Ramos (cell line): ENCODE measurements around the gene DDX27.
"Not testable (repeated sequence)": the region's sequence is repeated elsewhere in the genome, so short reads cannot be mapped to it uniquely, and the experiment has no call there.

ENCODE experiments used
- in situ Hi-C: fragments of 300-500 bp; cut with MboI; formaldehyde crosslinking; loops from one replicate; pipeline ENCODE4 v1.14.3; 2022; ENCODE audit warnings: low sequenced_read_pairs; ENCODE audit not compliant: unreplicated experiment

Gene DDX27, protein sequence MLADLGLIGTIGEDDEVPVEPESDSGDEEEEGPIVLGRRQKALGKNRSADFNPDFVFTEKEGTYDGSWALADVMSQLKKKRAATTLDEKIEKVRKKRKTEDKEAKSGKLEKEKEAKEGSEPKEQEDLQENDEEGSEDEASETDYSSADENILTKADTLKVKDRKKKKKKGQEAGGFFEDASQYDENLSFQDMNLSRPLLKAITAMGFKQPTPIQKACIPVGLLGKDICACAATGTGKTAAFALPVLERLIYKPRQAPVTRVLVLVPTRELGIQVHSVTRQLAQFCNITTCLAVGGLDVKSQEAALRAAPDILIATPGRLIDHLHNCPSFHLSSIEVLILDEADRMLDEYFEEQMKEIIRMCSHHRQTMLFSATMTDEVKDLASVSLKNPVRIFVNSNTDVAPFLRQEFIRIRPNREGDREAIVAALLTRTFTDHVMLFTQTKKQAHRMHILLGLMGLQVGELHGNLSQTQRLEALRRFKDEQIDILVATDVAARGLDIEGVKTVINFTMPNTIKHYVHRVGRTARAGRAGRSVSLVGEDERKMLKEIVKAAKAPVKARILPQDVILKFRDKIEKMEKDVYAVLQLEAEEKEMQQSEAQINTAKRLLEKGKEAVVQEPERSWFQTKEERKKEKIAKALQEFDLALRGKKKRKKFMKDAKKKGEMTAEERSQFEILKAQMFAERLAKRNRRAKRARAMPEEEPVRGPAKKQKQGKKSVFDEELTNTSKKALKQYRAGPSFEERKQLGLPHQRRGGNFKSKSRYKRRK

DNA sequence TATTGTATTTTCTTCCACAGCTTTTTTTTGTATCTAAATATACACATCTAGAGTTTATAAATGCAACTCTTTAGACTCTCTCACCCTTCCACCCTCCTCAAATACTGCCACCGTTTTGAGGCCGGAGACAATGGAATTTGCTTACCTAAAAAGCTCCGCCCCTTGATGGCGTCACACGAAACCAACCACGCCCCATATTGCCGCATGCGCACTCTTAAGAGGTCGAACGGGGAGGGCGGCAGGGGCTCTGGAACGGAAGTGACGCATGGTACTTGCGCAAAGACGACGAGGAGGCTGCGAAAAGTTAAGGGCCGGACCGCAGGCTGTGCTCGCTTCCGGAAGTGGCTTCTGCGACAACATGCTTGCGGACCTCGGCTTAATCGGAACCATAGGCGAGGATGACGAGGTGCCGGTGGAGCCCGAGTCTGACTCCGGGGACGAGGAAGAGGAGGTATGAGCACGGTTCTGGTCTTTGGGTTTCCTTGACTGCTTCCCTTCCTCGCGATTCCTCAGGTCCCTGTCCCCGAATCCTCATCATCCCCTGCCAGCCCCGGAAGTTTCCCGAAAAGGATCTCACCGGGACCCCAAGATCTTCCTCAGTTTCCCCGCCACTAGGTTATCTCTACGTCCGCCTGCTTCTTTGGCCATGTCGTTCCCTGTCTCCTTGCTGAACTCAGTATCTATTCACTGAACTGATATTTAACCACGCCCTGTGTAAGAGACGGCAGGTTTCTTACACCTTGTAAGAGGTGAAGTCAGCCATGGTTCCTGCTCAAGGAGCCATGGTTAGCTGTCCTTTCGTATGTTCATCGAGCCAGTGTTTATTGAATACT lies at the start of gene DDX27:
TSS of gene DDX27 (plus strand) at position 326 of the 833 bp plus-strand sequence. CDS start at position 359, 33 bp downstream.
- in situ Hi-C loops, result no loop called here

DNA sequence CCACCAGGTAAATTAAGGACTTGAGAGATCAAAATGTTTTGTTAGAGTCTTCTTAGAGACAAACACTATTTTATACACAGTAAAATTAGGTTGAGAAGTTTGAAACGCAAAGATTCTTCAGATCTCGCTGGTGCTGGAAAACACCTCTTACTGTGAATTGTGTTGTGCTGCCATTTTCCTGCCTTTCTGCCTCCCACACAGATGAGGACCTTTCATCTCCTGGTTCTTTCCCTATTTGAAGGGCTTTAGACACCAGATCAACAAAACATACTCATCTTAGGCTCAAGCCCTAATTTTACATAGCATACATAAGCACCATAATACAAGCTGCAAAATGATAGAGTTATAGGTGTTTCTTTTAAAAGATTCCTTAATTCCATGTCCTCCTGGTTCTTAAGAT lies 49.7 kb upstream of the DDX27 start:
- in situ Hi-C loops, result no loop called here

DNA sequence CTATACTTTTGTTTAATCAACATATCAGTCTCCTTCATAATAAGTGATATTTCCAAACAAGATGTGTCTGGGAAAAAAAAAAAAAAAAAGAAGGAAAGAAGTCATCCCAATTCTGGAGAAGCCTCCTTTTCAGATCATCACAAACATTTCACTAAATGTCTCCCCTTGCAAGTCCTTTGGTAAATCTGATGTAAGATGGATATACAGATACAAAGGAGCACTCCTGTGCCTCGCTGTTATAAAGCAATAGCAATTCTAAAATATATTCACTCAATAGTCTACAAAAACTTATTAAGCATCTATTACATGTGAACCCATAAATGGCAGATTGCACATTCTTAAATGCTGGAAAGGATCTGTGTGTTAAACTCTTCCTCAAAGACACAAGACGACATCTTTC lies 48.5 kb upstream of the DDX27 start:
- in situ Hi-C loops, result no loop called here

DNA sequence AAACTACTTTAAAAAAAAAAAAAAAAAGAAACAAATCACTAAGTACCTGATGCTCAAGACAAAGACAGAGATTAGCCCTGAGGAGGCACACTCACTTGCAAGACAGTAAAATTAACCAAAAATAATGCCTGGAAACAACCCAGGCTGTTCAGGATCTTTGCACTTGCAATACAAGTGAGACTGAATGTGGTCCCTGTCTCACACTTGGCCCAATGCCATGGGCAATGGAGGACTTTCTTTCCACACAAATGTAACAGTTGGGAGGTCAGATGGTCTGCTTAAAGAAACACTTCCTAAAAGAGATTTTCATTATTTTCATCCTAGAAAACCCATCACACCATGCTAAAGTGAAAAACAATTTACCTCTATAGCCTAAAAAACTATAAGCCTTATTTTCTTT lies 47.3 kb upstream of the DDX27 start:
- in situ Hi-C loops, result no loop called here

GRCh38 chr20:49172413-49172812 lies 46.8 kb upstream of the DDX27 start:
- in situ Hi-C loops, result no loop called here

GRCh38 chr20:49174183-49174582 lies 45.0 kb upstream of the DDX27 start:
- in situ Hi-C loops, result no loop called here

DNA sequence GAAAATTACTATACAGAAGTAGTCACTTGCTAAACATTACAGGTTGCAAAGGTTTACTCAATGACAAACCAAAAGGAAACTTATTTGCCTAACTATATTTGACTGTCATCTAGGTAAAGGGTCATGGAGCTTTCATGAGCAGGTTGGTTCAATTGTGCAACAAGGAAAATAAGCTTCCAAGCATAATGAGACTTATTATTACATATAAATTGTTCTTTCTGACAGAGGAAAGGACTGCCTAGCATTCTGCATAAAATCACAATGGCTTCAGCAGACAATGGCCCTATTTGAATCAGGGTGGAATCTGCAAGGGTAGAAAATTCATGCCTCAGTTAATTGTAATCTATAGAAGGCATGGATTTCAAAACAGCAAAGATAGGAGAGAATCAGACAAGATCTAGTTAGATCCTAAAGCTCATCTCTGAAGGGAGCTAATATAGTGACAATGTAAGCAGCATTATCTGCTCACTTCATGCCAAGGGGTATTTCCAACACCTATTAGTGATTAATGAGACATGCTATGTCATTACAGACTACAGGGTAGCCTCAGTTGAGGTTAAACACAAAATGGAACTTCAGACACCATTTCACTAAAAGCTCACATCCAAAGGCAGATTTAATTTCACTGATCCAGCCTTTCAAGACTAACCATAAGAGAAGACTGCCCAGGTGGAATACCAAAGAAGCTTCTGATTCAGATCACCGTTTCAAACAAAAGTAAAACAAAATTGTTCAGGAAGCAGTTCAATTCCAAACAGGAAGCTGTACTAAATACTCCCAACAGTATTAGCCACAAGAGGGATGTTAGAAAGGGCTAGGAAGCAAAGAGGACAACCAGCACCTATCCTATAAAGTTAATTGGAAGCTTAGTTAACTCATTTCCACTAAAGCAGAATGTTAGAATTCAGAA lies 39.6 kb upstream of the DDX27 start:
- in situ Hi-C loops, result no loop called here

GRCh38 chr20:49181265-49181877 lies 37.8 kb upstream of the DDX27 start:
- in situ Hi-C loops, result no loop called here

DNA sequence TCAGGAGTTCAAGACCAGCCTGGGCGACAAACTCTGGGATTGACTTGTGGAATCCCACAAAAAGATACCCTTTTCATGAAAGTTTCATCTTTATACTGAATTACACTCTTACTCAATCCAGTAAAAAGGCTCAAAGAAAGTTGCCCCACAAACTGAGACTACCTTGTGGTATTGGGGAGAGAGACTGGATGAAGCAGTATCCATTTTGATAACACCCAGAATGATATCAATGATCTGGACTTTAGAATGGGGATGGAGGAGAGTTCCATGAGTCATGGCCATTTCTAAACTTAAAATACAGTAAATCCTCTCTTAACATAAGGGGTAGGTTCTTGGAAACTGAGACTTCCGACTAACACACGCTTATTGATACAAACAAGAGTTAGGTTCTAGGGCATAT lies 35.8 kb upstream of the DDX27 start:
- in situ Hi-C loops, result no loop called here

DNA sequence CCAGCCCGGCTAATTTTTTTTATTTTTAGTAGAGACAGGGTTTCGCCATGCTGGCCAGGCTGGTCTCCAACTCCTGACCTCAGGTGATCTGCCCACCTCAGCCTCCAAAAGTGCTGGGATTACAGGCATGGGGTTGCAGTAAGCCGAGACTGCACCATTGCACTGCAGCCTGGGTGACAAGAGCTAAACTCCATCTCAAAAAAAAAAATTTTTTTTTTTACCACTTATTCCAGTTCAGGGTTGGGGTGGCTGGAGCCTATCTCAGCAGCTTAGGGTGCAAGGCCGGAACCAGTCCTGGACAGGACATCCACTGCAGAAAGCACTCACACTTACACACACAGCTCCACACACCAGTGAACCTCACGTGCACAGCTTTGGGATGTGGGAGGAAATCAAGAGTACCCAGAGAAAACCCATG lies 35.1 kb upstream of the DDX27 start:
- in situ Hi-C loops, result not testable (repeated sequence)

- in situ Hi-C loops, result no loop called here
Observed at GRCh38 chr20:49184691-49185070, 34.5 kb upstream of the DDX27 start.

DNA sequence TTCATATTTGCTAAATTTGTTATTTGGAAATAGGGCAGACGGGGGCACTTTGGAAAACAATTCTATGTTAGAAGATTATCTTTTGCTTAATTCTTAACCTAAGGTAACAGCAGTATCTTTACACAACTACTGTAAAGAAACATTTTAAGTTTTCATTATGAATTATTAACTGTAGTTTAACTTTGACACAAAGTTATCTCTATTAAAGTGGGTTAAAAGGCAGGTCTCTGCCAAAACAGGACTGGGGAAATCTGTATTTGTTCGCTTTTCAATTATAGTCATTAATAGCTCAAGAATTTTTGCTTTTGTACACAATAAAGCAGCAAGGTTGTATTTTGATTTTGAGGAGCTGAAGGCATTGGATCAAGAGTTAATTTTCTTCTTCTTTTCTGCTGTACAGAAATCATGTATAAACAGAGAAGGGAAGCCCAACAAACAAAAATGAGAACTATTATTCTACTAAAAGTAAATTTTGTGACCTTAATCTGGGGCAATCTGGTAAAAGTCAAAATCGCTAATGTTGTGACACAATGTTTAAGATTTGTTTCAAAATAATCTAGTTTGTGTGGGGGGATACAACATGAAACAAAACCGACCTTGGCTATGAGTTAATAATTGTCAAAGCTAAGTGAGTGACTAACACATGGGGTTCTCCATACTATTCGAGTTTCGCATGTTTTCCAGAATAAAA lies 34.0 kb upstream of the DDX27 start:
- in situ Hi-C loops, result no loop called here

- in situ Hi-C loops, result no loop called here
Observed at GRCh38 chr20:49186535-49187329, 32.5 kb upstream of the DDX27 start.

DNA sequence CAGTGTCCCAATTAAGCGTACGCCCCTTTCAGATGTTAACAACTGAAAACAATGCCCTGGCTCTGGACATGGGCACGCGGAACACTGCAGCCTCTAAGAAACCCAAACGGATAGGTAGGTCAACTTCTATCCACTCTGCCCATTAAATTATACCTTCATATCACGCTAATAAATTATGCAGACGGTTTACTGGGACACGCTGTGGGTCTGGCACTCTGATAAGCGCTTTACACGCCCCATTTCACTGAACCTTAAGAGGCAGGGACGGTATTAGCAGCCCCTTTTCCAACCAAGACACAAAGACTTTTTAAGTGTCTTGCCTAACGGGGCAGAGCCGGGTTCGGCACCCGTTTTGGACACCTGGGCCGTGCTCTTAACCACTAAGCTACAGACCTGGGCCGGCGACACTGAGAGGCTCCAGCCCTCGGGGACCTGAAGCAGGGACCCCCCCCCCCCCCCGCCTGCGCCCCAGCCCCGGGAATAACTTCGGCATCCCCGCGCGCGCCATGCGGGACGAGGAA lies 31.8 kb upstream of the DDX27 start:
- in situ Hi-C loops, result no loop called here

GRCh38 chr20:49187851-49188641 lies 31.2 kb upstream of the DDX27 start, which contains the start of gene STAU1:
Gene STAU1, minus strand, starts transcription at chr20:49188334. Its CDS starts 22,133 bp downstream, at chr20:49166201.
- in situ Hi-C loops, result no loop called here

- in situ Hi-C loops, result not testable (repeated sequence)
Observed at GRCh38 chr20:49192944-49193518, 26.2 kb upstream of the DDX27 start.
